HUES64 (cell line): ENCODE data around the gene RAB3C.
"Not testable (repeated sequence)": the region's sequence is repeated elsewhere in the genome, so short reads cannot be mapped to it uniquely, and the experiment has no call there.

Source experiments
- H3K27ac ChIP-seq: 2 replicates; pipeline ENCODE4 v1.7.0; 2013; ENCODE audit warnings: low read depth, low read length, inconsistent platforms
- H3K27me3 ChIP-seq: 2 replicates; pipeline ENCODE4 v1.6.1; 2013; ENCODE audit warnings: mild to moderate bottlenecking, low read length; ENCODE audit not compliant: insufficient read depth
- H3K36me3 ChIP-seq: 2 replicates; pipeline ENCODE4 v1.6.1; 2013; ENCODE audit warnings: mild to moderate bottlenecking, low read length; ENCODE audit not compliant: insufficient read depth
- H3K4me1 ChIP-seq: 2 replicates; pipeline ENCODE4 v1.6.1; 2013; ENCODE audit warnings: mild to moderate bottlenecking, low read length, moderate library complexity; ENCODE audit not compliant: insufficient read depth
- H3K4me3 ChIP-seq: 2 replicates; pipeline ENCODE4 v1.5.1; 2013; ENCODE audit warnings: mild to moderate bottlenecking, low read length, moderate library complexity
- H3K9ac ChIP-seq: 2 replicates; pipeline ENCODE4 v1.6.1; 2013; ENCODE audit warnings: mild to moderate bottlenecking, low read depth, low read length
- H3K9me3 ChIP-seq: 2 replicates; pipeline ENCODE4 v1.6.1; 2013; ENCODE audit warnings: low read depth, low read length; ENCODE audit not compliant: insufficient read depth
- WGBS: fragments of 150-250, 120-280 bp; methylation state at CpG from one replicate; pipeline ENCODE4 v1.1.7; 2013; ENCODE audit warnings: missing lambda C conversion rate; 5-methylcytosine and 5-hydroxymethylcytosine counted together

Gene RAB3C

GRCh38 chr5:58677650-58678049 lies 94.8 kb downstream of the RAB3C start:
- H3K4me1 ChIP-seq: no peaks in the 10 kb centered on the region; the same call in 1 of the 2 replicates
- no peak overlapping the region for H3K9ac ChIP-seq
- H3K9me3 ChIP-seq: no peaks in the 10 kb centered on the region
- no peaks in the 10 kb centered on the region for H3K27me3 ChIP-seq
- no peak overlapping the region for H3K27ac ChIP-seq
- H3K36me3 ChIP-seq: no peaks in the 10 kb centered on the region
- WGBS: 72% methylated on average over 2 of the region's 2 CpGs
- no peak overlapping the region for H3K4me3 ChIP-seq

GRCh38 chr5:58680503-58680902 lies 97.6 kb downstream of the RAB3C start:
- Histone ChIP-seq H3K36me3 (no peaks in the 10 kb centered on the region), H3K27me3 (no peaks in the 10 kb centered on the region), H3K9me3 (no peaks in the 10 kb centered on the region), H3K4me3 (no peak overlapping the region), H3K27ac (no peak overlapping the region), H3K4me1 (no peaks in the 10 kb centered on the region; the same call in 1 of the 2 replicates), H3K9ac (no peak overlapping the region)
- WGBS: 100% methylated on average over 2 of the region's 2 CpGs

GRCh38 chr5:58681943-58682342 lies 99.1 kb downstream of the RAB3C start:
- H3K9ac ChIP-seq: no peak overlapping the region
- no peaks in the 10 kb centered on the region; the same call in 1 of the 2 replicates for H3K4me1 ChIP-seq
- no peaks in the 10 kb centered on the region for H3K36me3 ChIP-seq
- H3K9me3 ChIP-seq: no peaks in the 10 kb centered on the region
- WGBS: 94% methylated on average over 5 of the region's 5 CpGs
- H3K4me3 ChIP-seq: no peak overlapping the region
- no peak overlapping the region for H3K27ac ChIP-seq
- H3K27me3 ChIP-seq: no peaks in the 10 kb centered on the region

GRCh38 chr5:58683567-58683966 lies 100.7 kb downstream of the RAB3C start:
- H3K4me3 ChIP-seq: no peak overlapping the region
- H3K9ac ChIP-seq: no peak overlapping the region
- no peaks in the 10 kb centered on the region for H3K4me1 ChIP-seq
- no peaks in the 10 kb centered on the region for H3K36me3 ChIP-seq
- no peaks in the 10 kb centered on the region for H3K9me3 ChIP-seq
- no peaks in the 10 kb centered on the region for H3K27me3 ChIP-seq
- H3K27ac ChIP-seq: no peak overlapping the region
- WGBS: no CpG with 5 or more reads among the region's 2 CpGs

GRCh38 chr5:58687079-58687478 lies 104.2 kb downstream of the RAB3C start:
- Histone ChIP-seq H3K4me1 (no peaks in the 10 kb centered on the region), H3K36me3 (no peaks in the 10 kb centered on the region), H3K27me3 (no peaks in the 10 kb centered on the region), H3K9ac (no peak overlapping the region), H3K27ac (no peak overlapping the region), H3K4me3 (no peak overlapping the region), H3K9me3 (no peaks in the 10 kb centered on the region)
- WGBS: 100% methylated on average over 2 of the region's 2 CpGs

- H3K27me3 ChIP-seq: no peaks in the 10 kb centered on the region
- H3K4me3 ChIP-seq: no peak overlapping the region
- no peaks in the 10 kb centered on the region for H3K9me3 ChIP-seq
- H3K9ac ChIP-seq: no peak overlapping the region
- H3K4me1 ChIP-seq: no peaks in the 10 kb centered on the region
- no peak overlapping the region for H3K27ac ChIP-seq
- no peaks in the 10 kb centered on the region for H3K36me3 ChIP-seq
Measured at GRCh38 chr5:58687595-58687994, 104.7 kb downstream of the RAB3C start.

- H3K27ac ChIP-seq, H3K36me3 ChIP-seq, H3K4me1 ChIP-seq, H3K27me3 ChIP-seq, H3K9ac ChIP-seq, H3K9me3 ChIP-seq, H3K4me3 ChIP-seq: not testable (repeated sequence)
- 88% methylated on average over 5 of the region's 5 CpGs for WGBS
Measured at GRCh38 chr5:58699088-58699761, 116.3 kb downstream of the RAB3C start.

GRCh38 chr5:58699762-58700118 lies 116.9 kb downstream of the RAB3C start:
- Histone ChIP-seq H3K27me3 (no peaks in the 10 kb centered on the region), H3K9me3 (peaks cover 8% of the 10 kb centered on the region; the same call in 1 of the 2 replicates), H3K4me1 (no peaks in the 10 kb centered on the region), H3K36me3 (no peaks in the 10 kb centered on the region), H3K27ac (no peak overlapping the region), H3K4me3 (no peak overlapping the region), H3K9ac (no peak overlapping the region)
- WGBS: 94% methylated on average over 6 of the region's 6 CpGs

- Histone ChIP-seq H3K4me3 (no peak overlapping the region), H3K4me1 (no peaks in the 10 kb centered on the region), H3K9me3 (peaks cover 8% of the 10 kb centered on the region; the same call in 1 of the 2 replicates), H3K9ac (no peak overlapping the region), H3K36me3 (no peaks in the 10 kb centered on the region), H3K27ac (no peak overlapping the region), H3K27me3 (no peaks in the 10 kb centered on the region)
- WGBS: 100% methylated on average over 2 of the region's 3 CpGs
Measured at GRCh38 chr5:58703925-58704555, 121.2 kb downstream of the RAB3C start.

GRCh38 chr5:58706736-58707135 lies 123.9 kb downstream of the RAB3C start:
- Histone ChIP-seq H3K27me3 (no peaks in the 10 kb centered on the region), H3K4me3 (no peak overlapping the region), H3K36me3 (no peaks in the 10 kb centered on the region), H3K4me1 (no peaks in the 10 kb centered on the region), H3K9ac (no peak overlapping the region), H3K27ac (no peak overlapping the region), H3K9me3 (no peaks in the 10 kb centered on the region)
- WGBS: 93% methylated on average over 3 of the region's 3 CpGs

GRCh38 chr5:58708456-58708855 lies 125.6 kb downstream of the RAB3C start:
- no peaks in the 10 kb centered on the region for H3K9me3 ChIP-seq

GRCh38 chr5:58710425-58710824 lies 127.5 kb downstream of the RAB3C start:
- H3K4me1 ChIP-seq, H3K9me3 ChIP-seq, H3K27ac ChIP-seq, H3K27me3 ChIP-seq, H3K4me3 ChIP-seq, H3K36me3 ChIP-seq, H3K9ac ChIP-seq: not testable (repeated sequence)
- WGBS: 97% methylated on average over 8 of the region's 8 CpGs

More at GRCh38 chr5:58708456-58708855, 125.6 kb downstream of the RAB3C start:
- Histone ChIP-seq H3K36me3 (no peaks in the 10 kb centered on the region), H3K9ac (no peak overlapping the region), H3K27me3 (no peaks in the 10 kb centered on the region), H3K4me1 (no peaks in the 10 kb centered on the region), H3K4me3 (no peak overlapping the region), H3K27ac (no peak overlapping the region)
- WGBS: 90% methylated on average over 1 of the region's 1 CpG
